ENCODE results near the gene TRH.
"Not testable (repeated sequence)": the region's sequence is repeated elsewhere in the genome, so short reads cannot be mapped to it uniquely, and the experiment has no call there.

The TRH gene

DNA sequence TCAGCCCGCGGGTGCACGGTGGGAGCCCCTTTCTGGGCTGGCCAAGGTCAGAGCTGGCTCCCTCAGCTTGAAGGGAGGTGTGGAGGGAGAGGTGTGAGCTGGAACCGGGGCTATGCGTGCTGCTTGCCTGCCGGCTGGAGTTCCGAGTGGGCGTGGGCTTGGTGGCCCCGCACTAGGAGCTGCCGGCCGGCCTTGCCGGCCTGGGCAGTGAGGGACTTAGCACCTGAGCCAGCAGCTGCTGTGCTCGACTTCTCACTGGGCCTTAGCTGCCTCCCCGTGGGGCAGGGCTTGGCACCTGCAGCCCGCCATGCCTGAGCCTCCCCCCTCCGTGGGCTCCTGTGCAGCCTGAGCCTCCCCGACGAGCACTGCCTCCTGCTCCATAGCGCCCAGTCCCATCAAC is 36.0 kb downstream of the TRH start:
- DNase-seq (ENCODE audit: low read depth): no peak

GRCh38 chr3:130012108-130012507 is 37.6 kb downstream of the TRH start:
- not testable (repeated sequence) for DNase-seq (ENCODE audit: low read depth)

- not testable (repeated sequence) for DNase-seq (ENCODE audit: low read depth)
Observed at GRCh38 chr3:130013246-130013645, 38.7 kb downstream of the TRH start.

DNA sequence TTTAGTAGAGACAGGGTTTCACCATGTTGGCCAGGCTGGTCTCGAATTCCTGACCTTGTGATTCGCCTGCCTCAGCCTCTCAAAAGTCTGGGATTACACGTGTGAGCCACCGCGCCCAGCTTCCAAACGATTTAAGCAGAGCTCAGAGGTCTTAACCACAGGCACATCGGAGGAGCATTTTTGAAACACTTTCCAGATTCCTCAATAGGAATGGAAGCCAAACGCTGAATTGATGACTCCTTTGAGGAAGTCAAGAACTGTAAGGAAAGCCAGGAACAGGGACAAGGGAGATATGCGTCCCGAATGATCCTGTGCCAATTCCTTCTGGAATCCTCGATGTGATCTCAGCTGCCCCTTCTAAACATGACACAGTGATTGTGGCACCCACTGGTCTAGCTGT is 40.0 kb downstream of the TRH start:
- no peak for DNase-seq (ENCODE audit: low read depth)

DNA sequence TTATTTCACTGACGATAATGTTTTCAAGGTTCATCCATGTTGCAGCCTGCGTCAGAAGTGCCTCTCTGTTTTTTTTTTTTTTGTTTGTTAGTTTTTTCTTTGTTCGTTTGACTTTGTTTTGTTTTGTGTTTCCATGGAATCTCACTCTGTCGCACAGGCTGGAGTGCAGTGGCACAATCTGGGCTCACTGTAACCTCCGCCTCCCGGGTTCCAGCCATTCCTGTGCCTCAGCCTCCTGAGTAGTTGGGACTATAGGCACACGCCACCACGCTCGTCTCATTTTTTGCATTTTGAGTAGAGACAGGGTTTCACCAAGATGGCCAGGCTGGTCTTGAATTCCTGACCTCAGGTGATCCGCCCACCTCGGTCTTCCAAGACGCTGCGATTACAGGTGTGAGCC is 43.1 kb downstream of the TRH start:
- not testable (repeated sequence) for DNase-seq (ENCODE audit: low read depth)

GRCh38 chr3:130026146-130026829 is 51.8 kb downstream of the TRH start:
- DNase-seq (ENCODE audit: low read depth): not testable (repeated sequence)

DNA sequence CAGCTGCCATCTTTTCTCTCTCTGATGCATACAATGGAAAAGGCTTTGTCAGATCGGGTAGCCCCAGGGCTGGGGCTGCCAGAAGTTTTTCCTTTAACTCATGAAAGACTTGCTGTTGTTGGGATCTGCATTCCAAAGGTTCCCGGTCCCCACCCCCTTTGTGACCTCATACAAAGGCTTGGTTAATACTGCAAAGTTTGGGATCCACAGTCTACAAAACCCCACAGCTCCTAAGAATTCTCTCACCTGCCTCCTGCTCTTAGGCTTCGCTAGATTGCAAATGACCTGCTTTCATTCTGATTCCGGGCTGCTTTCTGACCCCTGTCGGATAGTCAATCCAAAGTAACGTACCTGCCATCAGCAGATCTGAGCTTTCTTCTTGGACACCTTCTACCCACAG is 52.9 kb downstream of the TRH start:
- DNase-seq (ENCODE audit: low read depth): not testable (repeated sequence)

Measured in activated T-cell treated with anti-CD3 and anti-CD28 coated beads for 1 hour (primary cell).